ACHN (cell line): ENCODE measurements around the gene NEU1.
A peak's percentile ranks its signal among the peaks of the same experiment; 100 is the strongest.
"Not testable (repeated sequence)": the region's sequence is repeated elsewhere in the genome, so short reads cannot be mapped to it uniquely, and the experiment has no call there.

Experiments
- DNase-seq: peaks from one replicate; pipeline ENCODE4 v3.0.0-alpha.2; 2015
- in situ Hi-C: cut with HindIII; loops from 2 replicates; pipeline ENCODE4 v1.10.0; 2017; ENCODE audit warnings: low sequenced_read_pairs, low pct_ligation_motif_present, low pct_unique_long_range_greater_than_20kb

The NEU1 gene

GRCh38 chr6:31857774-31858173, 4.8 kb downstream of the NEU1 start:
- in situ Hi-C loops: not testable (repeated sequence)

DNA sequence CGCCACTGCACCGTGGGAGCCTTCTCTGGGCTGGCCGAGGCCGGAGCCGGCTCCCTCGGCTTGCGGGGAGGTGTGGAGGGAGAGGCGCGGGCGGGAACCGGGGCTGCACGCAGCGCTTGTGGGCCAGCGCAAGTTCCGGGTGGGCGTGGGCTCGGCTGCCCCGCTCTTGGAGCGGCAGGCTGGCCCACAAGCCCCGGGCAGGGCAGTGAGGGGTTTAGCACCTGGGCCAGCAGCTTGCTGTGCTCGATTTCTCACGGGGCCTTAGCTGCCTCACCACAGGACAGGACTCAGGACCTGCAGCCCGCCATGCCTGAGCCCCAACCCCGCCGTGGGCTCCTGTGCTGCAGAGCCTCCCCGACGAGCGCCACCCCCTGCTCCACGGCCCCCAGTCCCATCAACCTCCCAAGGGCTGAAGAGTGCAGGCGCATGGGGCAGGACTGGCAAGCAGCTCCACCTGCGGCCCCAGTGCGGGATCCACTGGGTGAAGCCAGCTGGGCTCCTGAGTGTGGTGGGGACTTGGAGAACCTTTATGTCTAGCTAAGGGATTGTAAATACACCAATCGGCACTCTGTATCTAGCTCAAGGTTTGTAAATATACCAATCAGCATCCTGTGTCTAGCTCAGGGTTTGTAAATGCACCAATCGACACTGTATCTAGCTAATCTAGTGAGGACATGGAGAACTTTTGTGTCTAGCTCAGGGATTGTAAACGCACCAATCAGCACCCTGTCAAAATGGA, 10.5 kb downstream of the NEU1 start:
- peak; percentile 74 for DNase-seq
- in situ Hi-C loops: not testable (repeated sequence)

More at GRCh38 chr6:31857774-31858173, 4.8 kb downstream of the NEU1 start:
- not testable (repeated sequence) for DNase-seq

DNA sequence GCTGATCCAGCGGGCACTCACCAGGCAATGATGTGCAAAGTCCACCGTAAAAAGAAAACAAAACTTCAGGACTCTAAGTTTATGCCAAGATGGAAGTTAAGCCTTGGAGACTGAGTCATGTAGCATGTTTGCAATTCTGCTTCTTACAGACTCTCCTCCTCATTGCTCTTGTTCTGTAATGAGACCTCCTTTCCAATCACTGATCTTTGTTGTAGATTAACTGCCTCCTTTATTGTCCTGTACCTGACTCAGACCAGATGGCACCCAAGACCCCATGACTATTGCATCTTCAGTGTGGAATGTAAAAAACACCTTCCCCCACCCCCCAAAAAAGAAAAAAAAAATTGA, 11.2 kb downstream of the NEU1 start:
- DNase-seq: peak; percentile 82
- in situ Hi-C loops: no loop called here

GRCh38 chr6:31850765-31851484, 11.7 kb downstream of the NEU1 start:
- no peak for DNase-seq
- in situ Hi-C loops: no loop called here

DNA sequence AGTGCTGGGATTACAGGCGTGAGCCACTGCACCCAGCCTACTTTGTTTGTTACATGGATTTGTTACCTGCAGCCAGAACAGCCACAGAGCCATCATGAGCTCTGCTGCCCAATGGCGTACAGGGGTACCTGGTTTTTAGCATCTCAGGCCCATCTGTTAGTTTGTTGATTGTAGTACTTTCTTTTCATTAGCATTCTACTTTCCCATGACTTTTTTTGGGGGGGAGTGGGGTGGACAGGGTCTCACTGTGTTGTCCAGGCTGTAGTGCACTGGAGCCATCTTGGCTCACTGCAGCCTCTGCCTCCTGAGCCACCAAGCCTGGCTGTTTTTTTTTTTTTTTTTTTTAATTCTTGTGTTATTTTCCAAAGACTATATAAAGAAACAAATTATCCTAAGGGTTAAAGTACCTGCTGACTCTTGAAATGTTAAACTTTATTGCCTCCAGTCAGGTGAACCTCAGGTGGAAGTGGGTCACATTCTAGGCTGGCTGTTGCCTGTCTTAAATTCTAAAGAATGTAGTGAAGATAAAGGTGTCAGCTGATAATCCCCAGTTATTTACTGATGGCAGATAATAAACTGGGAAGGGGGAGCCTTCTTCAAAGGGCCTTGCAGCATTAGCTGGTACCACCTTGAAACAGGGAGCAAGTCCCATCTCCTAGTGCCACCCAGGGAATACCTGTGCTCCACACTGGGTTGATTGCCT, 15.2 kb downstream of the NEU1 start:
- no peak for DNase-seq
- in situ Hi-C loops: no loop called here

DNA sequence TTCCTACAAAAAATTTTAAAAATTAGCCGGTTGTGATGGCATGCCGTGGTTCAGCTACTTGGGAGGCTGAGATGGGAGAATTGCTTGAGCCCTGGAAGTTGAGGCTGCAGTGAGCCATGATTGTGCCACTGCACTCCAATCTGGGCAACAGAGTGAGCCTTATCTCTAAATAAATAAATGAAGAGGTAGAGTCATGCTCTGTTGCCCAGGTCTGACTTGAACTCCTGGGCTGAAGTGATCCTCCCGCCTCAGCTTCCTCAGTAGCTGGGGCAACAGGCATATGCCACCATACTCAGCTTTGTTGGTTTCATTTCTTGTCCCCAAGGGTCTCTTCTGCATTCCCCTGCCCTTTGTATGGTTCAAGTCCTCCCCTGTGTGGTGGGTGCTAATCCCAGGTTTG, 18.1 kb downstream of the NEU1 start:
- no peak for DNase-seq
- in situ Hi-C loops: no loop called here

DNA sequence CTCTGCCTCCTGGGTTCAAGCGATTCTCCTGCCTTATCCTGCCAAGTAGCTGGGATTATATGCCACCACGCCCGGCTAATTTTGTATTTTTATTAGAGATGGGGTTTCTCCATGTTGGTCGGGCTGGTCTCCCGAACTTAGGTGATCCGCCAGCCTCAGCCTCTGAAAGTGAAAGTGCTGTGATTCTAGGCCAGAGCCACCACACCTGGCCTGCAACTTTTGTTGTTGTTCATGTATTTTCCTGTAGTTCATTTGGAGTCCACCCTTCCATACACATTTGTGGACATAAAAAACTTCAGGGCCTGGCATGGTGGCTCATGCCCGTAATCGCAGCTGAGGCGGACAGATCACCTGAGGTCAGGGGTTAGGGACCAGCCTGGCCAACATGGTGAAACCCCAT, 20.6 kb downstream of the NEU1 start:
- no peak for DNase-seq
- in situ Hi-C loops: no loop called here

- in situ Hi-C loops: not testable (repeated sequence)
Measured at GRCh38 chr6:31839779-31840126, 22.9 kb downstream of the NEU1 start.

DNA sequence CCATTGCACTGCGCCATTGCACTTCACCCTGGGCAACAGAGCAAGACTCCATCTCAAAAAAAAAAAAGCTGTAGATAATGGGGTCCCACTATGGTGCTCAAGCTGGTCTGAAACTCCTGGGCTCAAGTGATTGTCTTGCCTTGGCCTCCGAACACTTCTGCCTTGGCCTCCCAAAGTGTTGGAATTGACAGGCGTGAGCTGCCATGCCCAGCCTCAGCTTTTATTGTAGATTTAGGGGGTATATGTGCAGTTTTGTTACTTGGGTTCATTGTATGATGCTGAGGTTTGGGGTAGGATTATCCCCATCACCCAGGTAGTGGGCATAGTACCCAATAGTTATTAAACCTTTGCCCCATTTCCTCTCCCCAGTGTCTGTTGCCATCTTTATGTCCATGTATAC, 23.7 kb downstream of the NEU1 start:
- in situ Hi-C loops: no loop called here
- DNase-seq: no peak

More at GRCh38 chr6:31839779-31840126, 22.9 kb downstream of the NEU1 start:
- not testable (repeated sequence) for DNase-seq

DNA sequence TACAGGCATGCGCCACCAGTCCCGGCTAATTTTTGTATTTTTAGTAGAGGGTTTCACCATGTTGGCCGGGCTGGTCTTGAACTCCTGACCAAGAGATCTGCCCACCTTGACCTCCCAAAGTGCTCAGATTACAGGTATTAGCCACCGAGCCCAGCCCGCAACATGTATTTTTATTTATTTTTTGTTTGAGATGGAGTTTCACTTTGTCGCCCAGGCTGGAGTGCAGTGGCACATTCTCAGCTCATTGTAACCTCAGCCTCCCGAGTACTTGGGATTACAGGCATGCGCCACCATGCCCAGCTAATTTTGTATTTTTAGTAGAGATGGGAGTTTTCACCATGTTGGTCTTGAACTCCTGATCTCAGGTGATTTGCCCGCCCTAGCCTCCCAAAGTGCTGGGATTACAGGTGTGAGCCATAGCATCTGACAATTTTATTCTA, 24.5 kb downstream of the NEU1 start:
- DNase-seq, in situ Hi-C loops: not testable (repeated sequence)

DNA sequence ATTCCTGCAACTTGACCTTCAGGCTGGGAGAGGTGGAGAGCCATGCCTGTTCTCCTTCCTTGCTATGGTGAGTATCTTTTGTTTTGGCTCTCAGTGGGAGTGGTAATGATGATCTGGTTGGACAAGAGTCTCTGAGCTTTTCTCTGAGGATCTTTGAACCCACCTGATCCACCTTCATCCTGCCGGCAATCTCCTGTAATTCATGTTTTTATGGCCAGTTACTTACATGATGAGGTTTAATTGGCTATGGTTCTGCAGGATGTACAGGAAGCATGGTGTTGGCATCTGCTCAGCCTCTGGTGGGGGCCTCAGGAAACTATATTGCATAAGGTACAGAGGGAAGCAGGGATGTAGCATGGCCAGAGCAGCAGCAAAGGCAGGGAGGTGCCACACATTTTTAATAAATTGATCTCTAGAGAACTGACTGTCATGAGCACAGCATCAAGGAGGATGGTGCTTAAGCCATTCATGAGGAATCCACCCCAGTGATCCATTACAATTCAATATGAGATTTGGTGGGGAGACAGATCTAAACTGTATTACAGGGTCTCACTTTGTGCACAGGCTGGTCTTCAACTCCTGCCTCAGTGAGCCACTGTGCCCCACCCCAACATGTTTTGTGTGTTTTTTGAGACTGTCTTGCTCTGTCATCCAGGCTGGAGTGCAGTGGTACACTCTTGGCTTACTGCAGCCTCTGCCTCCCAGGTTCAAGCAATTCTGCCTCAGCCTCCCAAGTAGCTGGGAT, 25.1 kb downstream of the NEU1 start:
- DNase-seq: no peak
- in situ Hi-C loops: no loop called here

DNA sequence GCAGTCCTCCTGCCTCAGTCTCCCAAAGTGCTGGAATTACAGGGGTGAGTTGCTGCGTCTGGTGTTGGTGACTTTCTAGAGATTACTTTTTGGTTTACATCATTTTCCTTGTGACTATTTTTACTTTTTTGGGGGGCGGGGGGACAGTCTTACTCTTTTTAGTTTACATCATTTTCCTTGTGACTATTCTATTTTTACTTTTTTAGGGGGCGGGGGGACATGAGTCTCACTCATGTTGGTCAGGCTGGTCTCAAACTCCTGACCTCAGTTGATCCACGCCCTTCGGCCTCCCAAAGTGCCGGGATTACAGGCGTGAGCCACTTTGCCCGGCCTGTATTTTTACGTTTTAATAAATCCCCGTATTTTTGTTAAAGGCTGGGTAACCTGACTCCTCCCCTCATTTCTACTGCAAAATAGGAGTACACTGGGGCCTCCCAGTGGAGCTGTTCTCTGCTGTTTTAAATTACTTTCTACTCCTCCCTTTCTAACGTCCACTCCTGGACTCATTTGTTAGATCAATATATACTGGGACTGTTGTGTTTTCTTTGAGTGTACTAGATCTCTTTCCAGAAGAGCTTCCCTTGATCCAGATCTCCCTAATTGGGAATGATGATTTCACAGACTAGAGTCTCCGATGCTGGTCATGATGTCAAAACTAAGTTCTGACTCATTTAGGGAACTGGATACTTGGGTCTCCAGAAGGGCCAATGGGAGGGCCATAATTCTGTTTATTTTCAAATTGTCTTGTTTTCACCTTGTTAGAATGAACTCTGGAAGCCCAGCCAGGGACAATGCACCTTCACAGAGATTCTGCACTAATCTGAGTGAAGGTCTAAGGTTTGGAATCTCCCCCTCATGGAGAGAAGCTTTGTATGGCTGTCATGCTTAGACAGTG, 25.9 kb downstream of the NEU1 start:
- no peak for DNase-seq
- in situ Hi-C loops: no loop called here

- in situ Hi-C loops: no loop called here
Measured at GRCh38 chr6:31836047-31836473, 26.6 kb downstream of the NEU1 start.

GRCh38 chr6:31834367-31835250, 28.0 kb downstream of the NEU1 start:
- DNase-seq: peak; percentile 87
- in situ Hi-C loops: no loop called here

More at GRCh38 chr6:31836047-31836473, 26.6 kb downstream of the NEU1 start:
- DNase-seq: no peak

DNA sequence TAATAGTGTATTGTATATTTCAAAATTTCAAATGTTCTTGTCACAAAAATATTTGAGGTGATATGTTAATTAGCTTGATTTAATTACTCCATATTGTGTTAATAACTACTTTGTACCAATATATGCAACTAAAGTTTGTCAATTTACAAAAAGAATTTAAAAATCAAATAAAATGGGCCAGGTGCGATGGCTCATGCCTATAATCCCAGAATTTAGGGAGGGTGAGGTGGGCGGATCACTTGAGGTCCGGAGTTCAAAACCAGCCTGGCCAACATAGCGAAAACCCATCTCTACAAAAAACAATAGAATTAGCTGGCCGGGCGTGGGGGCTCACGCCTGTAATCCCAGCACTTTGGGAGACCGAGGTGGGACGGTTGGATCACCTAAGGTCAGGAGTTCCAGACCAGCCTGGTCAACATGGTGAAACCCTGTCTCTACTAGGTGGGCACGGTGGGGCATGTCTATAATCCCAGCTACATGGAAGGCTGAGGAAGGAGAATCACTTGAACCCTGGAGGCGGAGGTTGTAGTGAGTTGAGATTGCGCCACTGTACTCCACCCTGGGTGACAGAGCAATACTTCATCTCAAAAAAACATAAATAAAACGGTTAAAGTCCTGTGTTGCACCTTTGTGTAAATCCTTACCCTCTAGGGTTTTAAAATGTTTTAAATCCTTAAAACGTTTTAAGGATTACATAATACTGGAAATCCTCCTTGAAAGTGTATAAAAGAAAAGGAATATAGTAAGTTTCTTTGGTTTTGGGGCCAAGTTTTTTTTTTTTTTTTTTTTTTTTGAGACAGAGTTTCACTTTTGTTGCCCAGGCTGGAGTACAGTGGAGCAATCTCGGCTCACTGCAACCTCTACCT, 31.0 kb downstream of the NEU1 start:
- in situ Hi-C loops: no loop called here
- no peak for DNase-seq

DNA sequence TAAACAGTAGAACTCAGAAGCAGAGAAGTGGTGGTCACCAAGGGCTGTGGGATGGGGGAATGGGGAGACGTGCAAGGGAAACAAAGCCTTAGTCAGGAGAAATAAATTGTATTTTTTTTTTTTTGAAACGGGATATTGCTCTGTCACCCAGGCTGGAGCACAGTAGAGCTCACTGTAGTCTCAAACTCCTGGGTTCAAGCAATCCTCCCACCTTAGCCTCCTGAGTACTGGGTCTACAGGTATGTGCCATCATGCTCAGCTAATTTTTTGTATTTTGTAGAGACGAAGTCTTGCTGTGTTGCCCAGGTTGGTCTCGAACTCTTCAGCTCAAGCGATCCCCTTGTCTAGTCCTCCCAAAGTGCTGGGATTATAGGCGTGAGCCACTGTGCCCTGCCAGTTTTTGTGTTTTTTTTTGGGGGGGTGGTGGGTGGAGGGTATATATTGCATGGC, 31.7 kb downstream of the NEU1 start:
- in situ Hi-C loops: no loop called here
- DNase-seq: no peak
